ENCODE data around the gene IGSF3. TPM values are rescaled to one million over a fixed set of nuclear protein-coding genes. Genes with fewer than 3 reads are reported as not detected.

IGSF3 gene
- total and polyA plus RNA-seq, 10 of the 15 experiments (the other 5 are each of a cell fraction or from before 2014, with no cell fraction given), result 1.4 to 18.0 (median 9.6) TPM

GRCh38 chr1:116560704-116561490 lies 106.6 kb downstream of the IGSF3 start (continued):
- TF ChIP-seq BHLHE40 (IDR thresholded peaks at IDR 0.05; ENCODE audit: borderline replicate concordance in 1 of 2, low read depth in 2 of 2, low read length in 1 of 2) (0 out of 4 replicates have a peak, but pooled peaks of 1 of the 2 experiments have one; percentile 4), RB1 (IDR thresholded peaks at IDR 0.05; ENCODE audit: borderline replicate concordance) (no peak), ZSCAN29 (IDR thresholded peaks at IDR 0.05) (peak; percentile 73), HDAC6 (IDR thresholded peaks at IDR 0.05; ENCODE audit: unreplicated experiment) (no peak), NR2F1 (conservative IDR thresholded peaks at IDR 0.05) (no peak), CHD1 (IDR thresholded peaks at IDR 0.05; ENCODE audit: low read depth, low read length) (peak; percentile 29; the same call in 1 of the 2 replicates), FOXK2 (IDR thresholded peaks at IDR 0.05) (no peak), RFX5 (IDR thresholded peaks at IDR 0.05; ENCODE audit: low read depth, low read length) (no peak), USF1 (IDR thresholded peaks at IDR 0.05; ENCODE audit: borderline replicate concordance, extremely low read length, insufficient read depth, low read depth, low read length) (no peak), JUND (IDR thresholded peaks at IDR 0.05; ENCODE audit: low read depth, low read length) (no peak), NR2C2 (IDR thresholded peaks at IDR 0.05; ENCODE audit: borderline replicate concordance, control insufficient read depth, insufficient read length, low read depth) (no peak), STAT1 (conservative IDR thresholded peaks at IDR 0.05) (no peak), CEBPB (IDR thresholded peaks at IDR 0.05; ENCODE audit: borderline replicate concordance in 1 of 2, low read depth in 2 of 2, low read length in 2 of 2) (peak in 1 of 2 experiments; percentile 52; a peak in 1 of 4 replicates), ZBTB40 (IDR thresholded peaks at IDR 0.05; ENCODE audit: borderline replicate concordance) (peak; percentile 65; the same call in 1 of the 2 replicates), ETV6 (conservative IDR thresholded peaks at IDR 0.05 in 1 of 2, IDR thresholded peaks at IDR 0.05 in 1 of 2; ENCODE audit: borderline replicate concordance in 1 of 2, low read depth in 1 of 2) (peak in 1 of 2 experiments; percentile 31; a peak in 1 of 4 replicates), EED (IDR thresholded peaks at IDR 0.05; ENCODE audit: low read depth) (peak; percentile 69), TBL1XR1 (IDR thresholded peaks at IDR 0.05; ENCODE audit: low read depth, low read length) (no peak), ZNF384 (IDR thresholded peaks at IDR 0.05; ENCODE audit: borderline replicate concordance, low read depth, low read length) (no peak), SMAD5 (IDR thresholded peaks at IDR 0.05; ENCODE audit: low read depth) (no peak)
- TF ChIP-seq, protein P1, sequence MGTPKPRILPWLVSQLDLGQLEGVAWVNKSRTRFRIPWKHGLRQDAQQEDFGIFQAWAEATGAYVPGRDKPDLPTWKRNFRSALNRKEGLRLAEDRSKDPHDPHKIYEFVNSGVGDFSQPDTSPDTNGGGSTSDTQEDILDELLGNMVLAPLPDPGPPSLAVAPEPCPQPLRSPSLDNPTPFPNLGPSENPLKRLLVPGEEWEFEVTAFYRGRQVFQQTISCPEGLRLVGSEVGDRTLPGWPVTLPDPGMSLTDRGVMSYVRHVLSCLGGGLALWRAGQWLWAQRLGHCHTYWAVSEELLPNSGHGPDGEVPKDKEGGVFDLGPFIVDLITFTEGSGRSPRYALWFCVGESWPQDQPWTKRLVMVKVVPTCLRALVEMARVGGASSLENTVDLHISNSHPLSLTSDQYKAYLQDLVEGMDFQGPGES (IDR thresholded peaks at IDR 0.05), result no peak
- TF ChIP-seq, protein P2, sequence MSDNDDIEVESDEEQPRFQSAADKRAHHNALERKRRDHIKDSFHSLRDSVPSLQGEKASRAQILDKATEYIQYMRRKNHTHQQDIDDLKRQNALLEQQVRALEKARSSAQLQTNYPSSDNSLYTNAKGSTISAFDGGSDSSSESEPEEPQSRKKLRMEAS (IDR thresholded peaks at IDR 0.05; ENCODE audit: low read depth, low read length), result no peak
